ENCODE data around the gene TENM4.

The TENM4 gene

GRCh38 chr11:79440571-79441460 lies at the start of gene TENM4:
TSS of gene TENM4 (minus strand) at chr11:79441030. CDS start at chr11:79069944, 371,086 bp downstream.
- DNase-seq = no peak

DNA sequence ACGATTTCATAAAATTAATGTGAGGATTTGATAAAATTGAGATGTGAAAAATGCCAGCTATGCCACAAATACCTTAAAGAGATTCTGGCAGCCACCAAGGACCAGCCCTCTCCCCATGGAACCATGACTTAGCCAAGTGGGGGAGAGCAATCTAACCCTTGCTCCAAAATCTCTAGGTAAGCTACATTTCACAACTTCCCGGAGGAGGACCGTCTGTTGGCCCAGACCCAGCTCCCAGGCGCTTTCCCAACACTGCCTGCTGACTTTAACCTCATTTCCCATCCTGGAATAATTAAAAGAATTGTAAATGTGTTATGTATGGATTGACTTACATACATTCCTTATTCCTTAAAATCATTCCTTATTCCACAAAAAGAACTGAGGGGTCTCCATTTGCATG lies 47.5 kb upstream of the TENM4 start:
- DNase-seq = no peak

DNA sequence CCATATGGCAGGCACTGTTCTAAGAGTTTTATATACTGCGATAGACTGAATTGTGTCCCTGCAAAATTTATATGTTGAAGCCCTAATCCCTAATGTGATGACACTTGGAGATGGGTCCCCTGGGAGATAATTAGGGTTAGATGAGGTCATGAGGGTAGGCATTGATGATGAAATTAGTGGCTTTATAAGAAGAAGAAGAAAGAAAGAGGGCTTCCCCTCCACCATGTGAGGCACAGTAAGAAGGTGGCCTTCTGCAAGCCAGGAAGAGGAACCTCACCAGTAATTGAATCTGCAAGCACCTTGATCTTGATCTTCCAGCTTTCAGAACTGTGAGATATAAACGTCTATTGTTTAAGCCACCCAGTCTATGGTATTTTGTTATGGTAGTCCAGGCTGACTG lies 46.6 kb upstream of the TENM4 start:
- no peak for DNase-seq

DNA sequence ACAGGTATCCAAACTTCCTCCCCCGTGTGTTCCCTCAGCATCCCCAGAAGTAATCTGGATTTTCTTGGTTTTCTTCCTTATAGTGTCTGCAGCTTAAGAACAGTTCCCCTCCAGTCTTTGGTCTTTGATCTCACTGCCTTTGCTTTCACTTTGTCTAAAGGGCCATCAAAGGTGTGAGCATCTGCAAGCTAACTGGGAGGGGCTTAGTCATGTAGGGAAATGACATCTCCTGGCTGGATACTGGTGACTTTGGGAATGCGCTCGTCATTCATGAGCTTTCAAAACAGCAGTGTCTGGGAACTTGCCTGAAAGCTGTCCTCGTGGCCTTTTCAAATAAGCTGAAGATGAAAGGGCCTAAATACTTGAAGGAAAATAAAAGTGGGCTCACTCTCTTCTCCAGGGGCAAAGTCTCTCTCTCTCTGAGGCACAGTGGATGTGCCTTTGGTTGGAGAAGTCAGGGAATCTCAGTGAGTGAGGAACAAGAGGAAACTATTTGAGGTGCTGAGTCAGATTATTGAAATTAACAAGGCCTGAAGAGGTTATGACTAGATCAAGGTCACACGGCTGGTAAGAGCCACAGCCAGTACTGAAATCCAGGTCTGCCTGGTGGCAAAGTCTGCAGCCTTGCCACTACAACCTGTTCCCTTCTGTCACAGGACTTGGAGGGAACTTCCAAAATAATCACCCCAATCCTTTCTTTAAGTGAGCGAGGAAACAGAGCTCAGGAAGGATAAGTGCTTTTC lies 45.6 kb upstream of the TENM4 start:
- no peak for DNase-seq

DNA sequence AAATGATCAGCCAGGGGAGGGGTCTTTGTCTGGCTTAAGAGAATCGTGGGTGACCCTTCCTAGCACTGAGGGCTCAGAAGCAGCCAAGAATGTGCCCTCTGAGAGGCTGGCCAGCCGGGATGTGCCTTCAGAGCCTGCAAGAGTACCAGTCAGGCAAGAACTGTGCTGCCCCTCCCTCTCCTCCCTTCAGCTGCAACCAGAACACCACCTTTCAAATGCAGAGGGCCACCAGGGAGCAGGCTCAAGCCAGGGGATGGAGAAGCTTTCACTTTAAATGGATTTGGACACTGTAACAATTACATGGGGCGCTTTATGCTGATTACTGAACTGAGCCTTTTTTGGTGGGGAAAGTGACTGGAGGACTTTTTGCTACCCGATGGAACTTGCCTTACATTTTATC lies 44.9 kb upstream of the TENM4 start:
- DNase-seq = no peak

DNA sequence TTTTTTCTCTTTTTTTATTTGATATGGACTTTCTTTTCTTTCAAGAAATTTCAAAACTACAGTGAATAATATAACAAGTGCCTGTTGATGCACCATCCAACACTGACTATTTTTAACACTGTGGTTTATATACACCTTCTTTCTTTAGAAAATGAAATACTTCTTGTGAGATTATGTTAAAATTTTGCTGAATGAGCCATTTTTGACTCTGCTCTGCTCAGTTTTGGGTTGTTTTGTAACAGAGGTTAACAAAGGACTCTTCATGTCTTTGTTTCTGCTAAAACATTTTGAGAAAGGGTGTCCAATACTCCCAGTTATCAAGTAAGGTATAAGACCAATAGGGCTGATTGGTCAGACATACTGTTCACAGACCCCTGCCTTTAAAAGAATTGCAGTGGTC lies 44.0 kb upstream of the TENM4 start:
- DNase-seq = no peak

- no peak for DNase-seq
These were observed 42.0 kb upstream of the TENM4 start for GRCh38 chr11:79482800-79483199.

- no peak for DNase-seq
These were observed 41.0 kb upstream of the TENM4 start for GRCh38 chr11:79481795-79482194.

DNA sequence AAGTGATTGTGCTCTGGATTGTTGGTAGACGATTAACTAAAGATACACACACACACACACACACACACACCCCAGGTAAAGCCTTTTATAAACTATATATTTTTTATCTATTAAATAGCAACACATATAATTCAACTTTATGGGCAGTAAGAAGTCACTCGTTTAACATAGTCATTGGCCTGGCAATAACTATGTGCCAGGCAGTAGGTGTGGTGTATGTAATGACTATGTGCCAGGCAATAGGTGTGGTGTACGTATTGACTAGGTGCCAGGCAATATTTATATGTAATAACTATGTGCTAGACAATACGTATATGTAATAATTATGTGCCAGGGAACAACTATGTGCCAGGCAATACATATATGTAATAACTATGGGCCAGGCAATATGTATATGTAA lies 40.0 kb upstream of the TENM4 start:
- DNase-seq = no peak

GRCh38 chr11:79472819-79473529 lies 32.1 kb upstream of the TENM4 start:
- no peak for DNase-seq

GRCh38 chr11:79471071-79471844 lies 30.4 kb upstream of the TENM4 start:
- no peak for DNase-seq

GRCh38 chr11:79470161-79470560 lies 29.3 kb upstream of the TENM4 start:
- DNase-seq = no peak

DNA sequence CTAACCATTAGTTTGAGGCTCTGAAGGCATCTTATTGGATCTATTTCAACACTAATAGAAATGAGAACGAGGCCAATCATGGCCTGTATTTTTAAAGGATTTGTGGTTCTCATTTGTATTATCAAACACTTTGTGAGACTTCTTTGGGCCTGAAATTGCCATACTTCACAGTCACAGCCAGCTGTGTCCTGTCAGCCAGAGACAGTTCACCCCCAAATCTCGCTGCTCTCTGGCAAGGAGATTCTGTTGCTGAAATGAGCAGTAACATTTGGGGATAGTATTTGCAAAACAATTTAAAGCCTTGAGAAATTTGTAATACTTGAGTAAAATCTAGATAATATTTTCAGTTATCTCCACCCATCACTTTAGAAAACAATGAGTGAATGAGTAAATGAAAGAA lies 26.9 kb upstream of the TENM4 start:
- no peak for DNase-seq

DNA sequence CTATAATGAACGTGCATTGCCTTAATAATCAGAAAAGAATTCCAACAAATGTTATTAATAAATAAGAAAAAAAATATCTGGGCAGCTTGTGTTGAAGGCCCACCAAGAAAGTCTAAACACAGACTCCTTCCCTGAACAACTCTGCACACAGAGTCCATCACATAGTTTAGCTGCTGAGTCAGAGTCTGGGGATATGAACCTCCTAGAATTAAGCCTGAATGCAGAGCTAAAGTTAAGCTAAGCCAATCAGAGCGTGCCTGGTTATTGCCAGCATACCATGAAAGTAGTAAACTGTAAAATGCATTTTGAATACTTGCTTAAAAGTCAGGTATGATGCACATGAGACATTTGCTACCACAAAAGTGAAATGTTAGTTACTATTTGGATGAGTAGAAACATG lies 25.6 kb upstream of the TENM4 start:
- DNase-seq = no peak

GRCh38 chr11:79465160-79465559 lies 24.3 kb upstream of the TENM4 start:
- no peak for DNase-seq

GRCh38 chr11:79461666-79462645 lies 21.1 kb upstream of the TENM4 start:
- no peak for DNase-seq

- DNase-seq = no peak
These were observed 20.3 kb upstream of the TENM4 start for GRCh38 chr11:79461144-79461543.

GRCh38 chr11:79458709-79459108 lies 17.9 kb upstream of the TENM4 start:
- no peak for DNase-seq

GRCh38 chr11:79456501-79456900 lies 15.7 kb upstream of the TENM4 start:
- no peak for DNase-seq

DNA sequence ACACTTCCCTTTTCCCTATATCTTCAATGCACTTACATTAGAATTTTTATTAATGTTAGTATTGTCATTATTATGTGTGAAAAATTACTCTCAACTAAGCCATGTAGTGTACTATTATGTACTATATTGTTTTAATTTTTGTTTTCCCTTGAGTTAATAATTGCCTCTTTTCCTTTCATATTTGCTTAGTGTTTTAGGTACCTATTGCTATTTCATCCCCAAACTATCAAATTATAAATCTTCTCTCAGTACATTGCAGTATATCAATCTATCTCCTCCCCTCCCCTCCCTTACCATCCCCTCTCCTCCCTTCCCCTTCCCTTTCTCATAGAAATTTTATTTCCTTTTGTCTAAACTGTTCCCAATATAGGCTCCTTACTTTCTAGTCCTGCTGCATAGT lies 12.8 kb upstream of the TENM4 start:
- no peak for DNase-seq

DNA sequence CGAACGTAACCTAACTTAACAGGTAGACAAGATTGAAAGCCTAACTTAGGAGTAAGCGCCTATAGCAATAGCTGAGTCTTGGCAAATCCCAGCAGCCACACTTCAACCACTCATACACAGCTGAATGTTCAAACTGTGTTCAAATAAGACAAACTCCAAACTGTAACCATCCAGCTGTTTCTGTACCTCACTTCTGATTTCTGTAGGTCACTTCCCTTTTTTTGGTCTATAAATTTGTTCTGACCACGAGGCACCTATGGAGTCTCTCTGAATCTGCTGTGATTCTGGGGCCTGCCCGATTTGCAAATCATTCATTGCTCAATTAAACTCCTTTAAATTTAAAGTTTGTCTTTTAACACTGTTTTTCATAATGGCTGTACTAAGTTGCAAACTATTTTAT lies 8.2 kb upstream of the TENM4 start:
- DNase-seq = no peak

All from activated effector memory CD4-positive, alpha-beta T cell treated with anti-CD3 and anti-CD28 coated beads, Interleukin-2, amount 50 U/mL, for 16 hours (primary cell).